HEK293T (cell line): ENCODE measurements around the gene TLX1.

Experiments used
- ELF4 ChIP-seq: fragments of 450-650 bp; IDR thresholded peaks from 2 replicates; pipeline ENCODE4 v1.6.1; 2017; ENCODE audit warnings: antibody characterized with exemption
- FOXA1 ChIP-seq: fragments of 450-650 bp; IDR thresholded peaks from 2 replicates; pipeline ENCODE4 v1.6.1; 2016; ENCODE audit warnings: mild to moderate bottlenecking
- HDGF ChIP-seq: fragments of 450-650 bp; IDR thresholded peaks from 2 replicates; pipeline ENCODE4 v1.6.1; 2017; ENCODE audit warnings: antibody characterized with exemption, borderline replicate concordance
- SP1 ChIP-seq: fragments of 450-650 bp; IDR thresholded peaks from 2 replicates; pipeline ENCODE4 v1.6.1; 2017
- TF ChIP-seq, protein P1 (sequence below): fragments of 450-650 bp; IDR thresholded peaks from 2 replicates; pipeline ENCODE4 v1.6.1; 2016

DNA sequence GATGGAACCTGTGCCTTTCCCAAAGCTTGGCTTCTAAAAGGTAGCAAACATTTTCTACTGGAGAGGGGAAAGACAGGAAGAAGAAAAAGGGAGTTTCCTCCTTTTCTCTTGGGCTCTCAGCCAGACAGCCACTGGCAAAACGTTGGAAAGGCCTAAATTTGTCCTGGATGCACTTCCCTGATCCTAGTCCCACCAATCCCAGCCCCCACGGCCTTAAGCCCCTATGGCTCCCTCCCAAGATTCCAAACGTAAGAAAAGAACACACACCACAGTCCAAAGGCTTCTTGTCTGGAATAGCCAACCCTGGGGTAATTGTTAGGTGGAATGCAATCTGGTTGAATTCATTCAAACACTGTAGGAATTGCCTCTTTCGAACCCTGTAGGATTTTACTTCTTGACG lies 959 bp upstream of the TLX1 start:
- TF ChIP-seq ELF4 (no peak), FOXA1 (no peak), SP1 (no peak), HDGF (no peak)
- TF ChIP-seq, protein P1, sequence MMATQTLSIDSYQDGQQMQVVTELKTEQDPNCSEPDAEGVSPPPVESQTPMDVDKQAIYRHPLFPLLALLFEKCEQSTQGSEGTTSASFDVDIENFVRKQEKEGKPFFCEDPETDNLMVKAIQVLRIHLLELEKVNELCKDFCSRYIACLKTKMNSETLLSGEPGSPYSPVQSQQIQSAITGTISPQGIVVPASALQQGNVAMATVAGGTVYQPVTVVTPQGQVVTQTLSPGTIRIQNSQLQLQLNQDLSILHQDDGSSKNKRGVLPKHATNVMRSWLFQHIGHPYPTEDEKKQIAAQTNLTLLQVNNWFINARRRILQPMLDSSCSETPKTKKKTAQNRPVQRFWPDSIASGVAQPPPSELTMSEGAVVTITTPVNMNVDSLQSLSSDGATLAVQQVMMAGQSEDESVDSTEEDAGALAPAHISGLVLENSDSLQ: no peak
